GM12878 (cell line): ENCODE results near the gene DDX20. TPM values are rescaled to one million over a fixed set of nuclear protein-coding genes. Genes with fewer than 3 reads are reported as not detected.

ENCODE experiments used
- ATAC-seq: fragments of 200-7000 bp; cut with Tn5 transposase; 3 replicates; pipeline ENCODE4 v1.9.1; 2020; ENCODE audit warnings: mild to moderate bottlenecking, moderate library complexity
- BruUV-seq: library from RNA; stranded (reverse); fragments of 400-500 nt; replicated peaks from 2 replicates; lab custom pipeline; 2021; lab: Mats Ljungman, UMichigan
- CTCF ChIA-PET: fragments of 300-600 bp; sonication (Branson Sonifier 250); formaldehyde crosslinking; extraction: SDS; loops from one replicate; lab custom pipeline; 2021; ENCODE audit warnings: inconsistent platforms; lab: Yijun Ruan, JAX
- POLR2A ChIA-PET: fragments of 350-600 bp; formaldehyde crosslinking; extraction: SDS; loops from one replicate; lab custom pipeline; 2021; ENCODE audit warnings: inconsistent platforms; lab: Charles Lee
- RAD21 ChIA-PET: fragments of 300-600 bp; sonication (Branson Sonifier 250); formaldehyde crosslinking; loops from one replicate; lab custom pipeline; 2023; ENCODE audit warnings: antibody characterized with exemption; ENCODE audit not compliant: unreplicated experiment; lab: Charles Lee
- SMC1A ChIA-PET: fragments of 300-600 bp; sonication (Branson Sonifier 250); formaldehyde crosslinking; loops from one replicate; lab custom pipeline; 2023; ENCODE audit not compliant: unreplicated experiment, uncharacterized antibody; lab: Charles Lee
- DNase-seq: peaks from one replicate; pipeline ENCODE4 v3.0.0-alpha.2; 2011; ENCODE audit warnings: low read depth, low spot score
- FAIRE-seq: peaks from 3 replicates; lab custom pipeline; 2011; peaks lifted over from hg19 to GRCh38; lab: Jason Lieb, UNC
- H2AFZ ChIP-seq: 2 replicates; pipeline ENCODE4 v1.6.0; 2011; ENCODE audit warnings: low read depth, low read length, control low read depth; ENCODE audit not compliant: control insufficient read depth
- H3K27ac ChIP-seq: 2 replicates; pipeline ENCODE4 v1.5.1; 2011; ENCODE audit warnings: control low read depth; ENCODE audit not compliant: control insufficient read depth, insufficient read depth
- H3K27me3 ChIP-seq, 2 experiments: replicated peaks in 1 of 2; 2 replicates each; pipeline versions ENCODE4 v1.6.0 to v1.6.1; 2011; ENCODE audit warnings: low read length in 1 of 2; ENCODE audit not compliant: control insufficient read depth in 2 of 2, insufficient read depth in 2 of 2
- H3K36me3 ChIP-seq, 2 experiments: 2 replicates each; pipeline ENCODE4 v1.5.1; 2011; ENCODE audit warnings: low read length in 1 of 2; ENCODE audit not compliant: control insufficient read depth in 2 of 2, insufficient read depth in 2 of 2
- H3K4me1 ChIP-seq: 2 replicates; pipeline ENCODE4 v1.6.1; 2011; ENCODE audit warnings: mild to moderate bottlenecking, low read length, moderate library complexity, mixed read lengths; ENCODE audit not compliant: control insufficient read depth, insufficient read depth
- H3K4me2 ChIP-seq: 2 replicates; pipeline ENCODE4 v1.6.0; 2011; ENCODE audit warnings: control low read depth; ENCODE audit not compliant: control insufficient read depth, insufficient read depth
- H3K4me3 ChIP-seq: fragments of 200-600 bp; sonication (generic); 2 replicates; pipeline ENCODE4 v1.5.1; 2016
- H3K79me2 ChIP-seq: 2 replicates; pipeline ENCODE4 v1.6.0; 2011; ENCODE audit warnings: low read length; ENCODE audit not compliant: control insufficient read depth, insufficient read depth
- H3K9ac ChIP-seq: 2 replicates; pipeline ENCODE4 v1.8.0; 2011; ENCODE audit warnings: low read length, control low read depth, mixed read lengths; ENCODE audit not compliant: control insufficient read depth, insufficient read depth
- H3K9me3 ChIP-seq: replicated peaks from 3 replicates; pipeline ENCODE4 v1.5.1; 2011; ENCODE audit warnings: mild to moderate bottlenecking, low read length; ENCODE audit not compliant: control insufficient read depth, insufficient read depth
- H4K20me1 ChIP-seq: 2 replicates; pipeline ENCODE4 v1.6.0; 2011; ENCODE audit not compliant: control insufficient read depth, insufficient read depth
- BCL11A ChIP-seq: IDR thresholded peaks from 2 replicates; pipeline ENCODE4 v1.6.1; 2011; ENCODE audit warnings: low read depth, low read length
- BMI1 ChIP-seq: fragments of 450-650 bp; IDR thresholded peaks from 2 replicates; pipeline ENCODE4 v1.6.1; 2016; ENCODE audit warnings: mild to moderate bottlenecking, moderate library complexity, borderline replicate concordance
- CBX3 ChIP-seq: fragments of 200-600 bp; sonication (generic); IDR thresholded peaks from 2 replicates; pipeline ENCODE4 v1.6.1; 2016; ENCODE audit warnings: low read depth, borderline replicate concordance
- CHD1 ChIP-seq: IDR thresholded peaks from 2 replicates; pipeline ENCODE4 v1.6.1; 2012; ENCODE audit warnings: low read depth, low read length, improper control_type of control experiment
- EZH2 ChIP-seq: IDR thresholded peaks from 2 replicates; pipeline ENCODE4 v1.6.1; 2012; ENCODE audit warnings: low read depth, mild to moderate bottlenecking, control low read depth, inconsistent platforms, low read length, borderline replicate concordance; ENCODE audit not compliant: control insufficient read depth
- LARP7 ChIP-seq: fragments of 450-650 bp; IDR thresholded peaks from 2 replicates; pipeline ENCODE4 v1.6.1; 2017; ENCODE audit warnings: mild to moderate bottlenecking
- MTA2 ChIP-seq: fragments of 450-650 bp; IDR thresholded peaks from 2 replicates; pipeline ENCODE4 v1.6.1; 2016; ENCODE audit warnings: low read depth, mild to moderate bottlenecking, moderate library complexity
- NKRF ChIP-seq: fragments of 450-650 bp; conservative IDR thresholded peaks from 2 replicates; pipeline ENCODE4 v1.6.1; 2017; ENCODE audit warnings: mild to moderate bottlenecking, moderate library complexity
- PBX3 ChIP-seq: IDR thresholded peaks from 2 replicates; pipeline ENCODE4 v1.6.1; 2011; ENCODE audit warnings: mild to moderate bottlenecking, low read depth, low read length, moderate library complexity; ENCODE audit not compliant: insufficient replicate concordance
- POLR2AphosphoS5 ChIP-seq: IDR thresholded peaks from 2 replicates; pipeline ENCODE4 v1.6.1; 2011; ENCODE audit warnings: mild to moderate bottlenecking, low read length, inconsistent platforms
- POU2F2 ChIP-seq: IDR thresholded peaks from 3 replicates; pipeline ENCODE4 v1.6.1; 2011; ENCODE audit warnings: low read depth, mild to moderate bottlenecking, low read length, borderline replicate concordance
- RUNX3 ChIP-seq: IDR thresholded peaks from 2 replicates; pipeline ENCODE4 v1.6.1; 2012; ENCODE audit warnings: low read length, inconsistent platforms
- TARDBP ChIP-seq: IDR thresholded peaks from 2 replicates; pipeline ENCODE4 v1.6.1; 2016; ENCODE audit warnings: borderline replicate concordance
- WGBS: methylation state at CpG from one replicate; pipeline ENCODE4 v1.1.6; 2016; ENCODE audit warnings: low lambda C conversion rate; ENCODE audit not compliant: insufficient replicate concordance, insufficient coverage; ENCODE audit errors: missing lambda C conversion rate; 5-methylcytosine and 5-hydroxymethylcytosine counted together
- in situ Hi-C: fragments of 300-500 bp; cut with MboI; formaldehyde crosslinking; loops from 9 replicates; pipeline ENCODE4 v1.14.3; 2018; ENCODE audit warnings: mixed read lengths
- intact Hi-C: fragments of 100-400 bp; cut with micrococcal nuclease; formaldehyde crosslinking; loops from one replicate; pipeline ENCODE4 v1.14.2; 2022; ENCODE audit not compliant: unreplicated experiment
- polyA plus RNA-seq, 11 experiments: library from polyadenylated mRNA; depleted of rRNA in 4 of 11; unstranded in 6 of 11; stranded (reverse) in 5 of 11; fragments of >200 nt; fragmentation: Nextera tagmentation in 4 of 11; fragmentation: Illumina TruSeq in 1 of 11; extraction: Ambion mirVana in 4 of 11; extraction: Trizol in 1 of 11; gene quantifications; 1 replicate in 1 of 11; 2 replicates in 10 of 11; pipeline versions ENCODE4 v1.2.1 to v1.2.3, GENCODE V29; 2011 to 2016; ENCODE audit warnings: inconsistent platforms in 2 of 11, missing spikeins in 2 of 11, low read depth in 1 of 11
- total RNA-seq, 4 experiments: library from RNA; depleted of rRNA in 3 of 4; stranded (reverse); fragments of >200 nt in 3 of 4; fragmentation: Illumina TruSeq in 1 of 4; extraction: Trizol in 1 of 4; gene quantifications; 2 replicates each; pipeline versions ENCODE4 v1.2.1 to v1.2.3, GENCODE V29; 2013 to 2021

DDX20 gene
- total and polyA plus RNA-seq, 10 of the 15 experiments (the other 5 are each of a cell fraction or from before 2014, with no cell fraction given): 7.2 to 30.6 (median 25.1) TPM

DNA sequence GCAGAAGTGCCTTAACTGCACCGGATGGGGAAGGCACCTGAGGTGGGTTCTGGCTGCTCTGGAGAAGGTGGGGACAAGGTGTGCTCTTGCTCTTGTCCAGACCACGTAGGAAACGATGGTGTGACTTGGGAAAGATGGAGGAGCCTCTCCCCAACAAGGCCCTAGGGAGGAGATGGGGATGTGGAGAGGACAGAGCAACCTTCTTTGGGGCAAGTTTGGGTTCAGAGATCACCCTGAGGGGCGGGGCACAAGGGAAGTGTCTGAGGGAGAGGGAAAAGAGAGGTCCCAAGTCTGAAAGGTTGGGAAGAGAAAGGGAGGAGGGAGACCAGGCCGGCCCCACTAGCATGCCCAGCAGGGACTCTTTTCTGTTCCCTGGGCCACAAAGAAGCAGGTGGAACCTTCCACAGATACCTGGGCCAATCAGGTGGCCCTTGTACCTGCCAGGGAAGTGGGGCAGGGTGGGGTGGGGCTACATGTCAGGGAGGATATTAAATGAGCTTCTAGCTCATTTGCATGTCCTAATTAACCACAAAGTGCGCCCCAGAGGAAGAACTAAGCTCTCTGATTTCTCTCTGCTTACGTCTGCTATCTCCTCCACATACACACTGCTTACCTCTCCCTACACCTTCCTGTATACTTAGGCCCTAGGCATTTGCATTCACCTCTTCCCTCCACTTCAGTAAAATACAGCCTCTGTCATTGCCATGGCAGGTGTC, 32.5 kb upstream of the DDX20 start:
- intact Hi-C loops: no loop called here
- no peak overlapping the region for H3K4me2 ChIP-seq
- SMC1A ChIA-PET: interaction anchor here (0.9 to 1.6 kb wide), 2 partner anchors 15 to 216 kb away, joined by 3 to 5 read pairs; no protein-coding TSS in a partner anchor
- no TSS peak for BruUV-seq
- H3K27ac ChIP-seq: no peak overlapping the region
- no peaks in the 10 kb centered on the region for H3K9me3 ChIP-seq
- DNase-seq (no peak), FAIRE-seq (no peak), ATAC-seq (peak; percentile 55)
- no peak overlapping the region for H2AFZ ChIP-seq
- H4K20me1 ChIP-seq: no peaks in the 10 kb centered on the region
- in situ Hi-C loops: no loop called here
- H3K79me2 ChIP-seq: no peaks in the 10 kb centered on the region
- no peak overlapping the region for H3K4me3 ChIP-seq
- TF ChIP-seq LARP7 (no peak), CBX3 (no peak), POU2F2 (no peak), POLR2AphosphoS5 (no peak), EZH2 (no peak), TARDBP (no peak), NKRF (no peak), BCL11A (no peak), BMI1 (no peak), RUNX3 (no peak), MTA2 (peak; percentile 77), PBX3 (peak; percentile 31), CHD1 (no peak)
- POLR2A ChIA-PET: interaction anchor here (1.2 to 1.6 kb wide), 2 partner anchors 9 to 14 kb away, joined by 3 read pairs; no protein-coding TSS in a partner anchor
- no peaks in the 10 kb centered on the region for H3K36me3 ChIP-seq
- RAD21 ChIA-PET: no interaction called here
- WGBS: 35% methylated on average over 7 of the region's 7 CpGs
- H3K27me3 ChIP-seq: no peaks in the 10 kb centered on the region
- H3K4me1 ChIP-seq: no peaks in the 10 kb centered on the region
- H3K9ac ChIP-seq: no peak overlapping the region
- CTCF ChIA-PET: interaction anchor here (0.6 to 1.6 kb wide), 2 partner anchors 8 to 24 kb away, joined by 3 to 8 read pairs; no protein-coding TSS in a partner anchor
